ENCODE measurements around the gene YAF2.

GRCh38 chr12:42255221-42255865 lies 17.3 kb upstream of the YAF2 start:
- TF ChIP-seq, protein P1, sequence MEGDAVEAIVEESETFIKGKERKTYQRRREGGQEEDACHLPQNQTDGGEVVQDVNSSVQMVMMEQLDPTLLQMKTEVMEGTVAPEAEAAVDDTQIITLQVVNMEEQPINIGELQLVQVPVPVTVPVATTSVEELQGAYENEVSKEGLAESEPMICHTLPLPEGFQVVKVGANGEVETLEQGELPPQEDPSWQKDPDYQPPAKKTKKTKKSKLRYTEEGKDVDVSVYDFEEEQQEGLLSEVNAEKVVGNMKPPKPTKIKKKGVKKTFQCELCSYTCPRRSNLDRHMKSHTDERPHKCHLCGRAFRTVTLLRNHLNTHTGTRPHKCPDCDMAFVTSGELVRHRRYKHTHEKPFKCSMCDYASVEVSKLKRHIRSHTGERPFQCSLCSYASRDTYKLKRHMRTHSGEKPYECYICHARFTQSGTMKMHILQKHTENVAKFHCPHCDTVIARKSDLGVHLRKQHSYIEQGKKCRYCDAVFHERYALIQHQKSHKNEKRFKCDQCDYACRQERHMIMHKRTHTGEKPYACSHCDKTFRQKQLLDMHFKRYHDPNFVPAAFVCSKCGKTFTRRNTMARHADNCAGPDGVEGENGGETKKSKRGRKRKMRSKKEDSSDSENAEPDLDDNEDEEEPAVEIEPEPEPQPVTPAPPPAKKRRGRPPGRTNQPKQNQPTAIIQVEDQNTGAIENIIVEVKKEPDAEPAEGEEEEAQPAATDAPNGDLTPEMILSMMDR (IDR thresholded peaks at IDR 0.05) = no peak
- no peak for TF ChIP-seq POLR2A (IDR thresholded peaks at IDR 0.05)

Measured in suprapubic skin (tissue), 3 donors.